Right lobe of liver (tissue), 6 donors: ENCODE data around the gene RASL11A. TPM values are rescaled to one million over a fixed set of nuclear protein-coding genes. Genes with fewer than 3 reads are reported as not detected.

Experiments
- ATAC-seq, 4 donors: fragments of 200-7000 bp; cut with Tn5 transposase; one replicate each; pipeline ENCODE4 v1.9.1; 2020; ENCODE audit warnings: mild to moderate bottlenecking in 4 of 4, moderate library complexity in 4 of 4
- DNase-seq, 3 donors: peaks; one replicate each; pipeline ENCODE4 v3.0.0-alpha.2; 2020
- H3K27ac ChIP-seq, 3 donors: fragments of 200-600 bp; one replicate each; pipeline ENCODE4 v1.8.0; 2022
- H3K27me3 ChIP-seq, 2 donors: fragments of 200-600 bp; one replicate each; pipeline ENCODE4 v1.8.0; 2022
- H3K36me3 ChIP-seq, 4 donors: fragments of 200-600 bp; sonication (generic) in 1 of 4; one replicate each; pipeline versions ENCODE4 v1.5.1 to v1.8.0; 2017 to 2022; ENCODE audit warnings: control low read depth in 1 of 4
- H3K4me1 ChIP-seq, 4 donors: fragments of 200-600 bp; sonication (generic) in 1 of 4; one replicate each; pipeline versions ENCODE4 v1.5.1 to v1.8.0; 2017 to 2022; ENCODE audit warnings: control low read depth in 1 of 4
- H3K4me3 ChIP-seq, 3 donors: fragments of 200-600 bp; one replicate each; pipeline ENCODE4 v1.8.0; 2022
- H3K9me3 ChIP-seq, 4 donors: fragments of 200-600 bp; sonication (generic) in 1 of 4; one replicate each; pipeline versions ENCODE4 v1.5.1 to v1.8.0; 2017 to 2022; ENCODE audit warnings: control low read depth in 1 of 4
- POLR2A ChIP-seq: fragments of 450-650 bp; IDR thresholded peaks from one replicate; pipeline ENCODE4 v1.6.1; 2017; ENCODE audit warnings: antibody characterized with exemption, mild to moderate bottlenecking
- WGBS: methylation state at CpG from one replicate; pipeline ENCODE4 v1.1.6; 2018; ENCODE audit warnings: low coverage, low lambda C conversion rate; ENCODE audit not compliant: insufficient coverage; ENCODE audit errors: missing lambda C conversion rate; 5-methylcytosine and 5-hydroxymethylcytosine counted together
- intact Hi-C, 2 donors: fragments of 100-400 bp; cut with DNase I; formaldehyde crosslinking; loops; one replicate each; pipeline versions ENCODE4 v1.11.2 to v1.14.1; 2022
- total RNA-seq, 6 experiments: library from RNA; depleted of rRNA in 2 of 6; stranded (reverse); fragments of >200 nt in 2 of 6; fragmentation: NEBNext Ultra II Directional in 3 of 6; extraction: Animal tissue kit (Norgen Biotek cat#: 25700) in 3 of 6; gene quantifications; one replicate each; pipeline versions ENCODE4 v1.1.0 to v1.2.4, GENCODE V29; 2016 to 2023
- TF ChIP-seq, protein P1 (sequence below), 4 donors: fragments of 200-600 bp in 3 of 4; fragments of 450-650 bp in 1 of 4; IDR thresholded peaks; one replicate each; pipeline versions ENCODE4 v1.5.1 to v1.8.0; 2016 to 2022; ENCODE audit warnings: antibody characterized with exemption in 4 of 4, mild to moderate bottlenecking in 2 of 4
- donor health status: DM: no; HTN: yes; CAD: no.
- donor health status: DM: no; HTN: no; CAD: no.
- donor health status: DM: no; HTN: no; CAD: no.
- donor health status: DM: no; HTN: yes; CAD: no.
- donor health status: DM: no; HTN: yes; CAD: no.

RASL11A gene
- total RNA-seq, 6 experiments from 2014 or later = 4.2 to 23.4 (median 6.1) TPM

- 81% methylated on average over 5 of the region's 5 CpGs for WGBS
- DNase-seq (no peak), ATAC-seq (no peak)
- H3K4me3 ChIP-seq = no peak overlapping the region
- no peaks in the 10 kb centered on the region for H3K4me1 ChIP-seq
- TF ChIP-seq POLR2A = no peak
- TF ChIP-seq, protein P1, sequence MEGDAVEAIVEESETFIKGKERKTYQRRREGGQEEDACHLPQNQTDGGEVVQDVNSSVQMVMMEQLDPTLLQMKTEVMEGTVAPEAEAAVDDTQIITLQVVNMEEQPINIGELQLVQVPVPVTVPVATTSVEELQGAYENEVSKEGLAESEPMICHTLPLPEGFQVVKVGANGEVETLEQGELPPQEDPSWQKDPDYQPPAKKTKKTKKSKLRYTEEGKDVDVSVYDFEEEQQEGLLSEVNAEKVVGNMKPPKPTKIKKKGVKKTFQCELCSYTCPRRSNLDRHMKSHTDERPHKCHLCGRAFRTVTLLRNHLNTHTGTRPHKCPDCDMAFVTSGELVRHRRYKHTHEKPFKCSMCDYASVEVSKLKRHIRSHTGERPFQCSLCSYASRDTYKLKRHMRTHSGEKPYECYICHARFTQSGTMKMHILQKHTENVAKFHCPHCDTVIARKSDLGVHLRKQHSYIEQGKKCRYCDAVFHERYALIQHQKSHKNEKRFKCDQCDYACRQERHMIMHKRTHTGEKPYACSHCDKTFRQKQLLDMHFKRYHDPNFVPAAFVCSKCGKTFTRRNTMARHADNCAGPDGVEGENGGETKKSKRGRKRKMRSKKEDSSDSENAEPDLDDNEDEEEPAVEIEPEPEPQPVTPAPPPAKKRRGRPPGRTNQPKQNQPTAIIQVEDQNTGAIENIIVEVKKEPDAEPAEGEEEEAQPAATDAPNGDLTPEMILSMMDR (IDR thresholded peaks at IDR 0.05) = no peak
- intact Hi-C loops = no loop called here
- H3K27me3 ChIP-seq = no peaks in the 10 kb centered on the region
- no peak overlapping the region for H3K27ac ChIP-seq
- no peaks in the 10 kb centered on the region for H3K9me3 ChIP-seq
- H3K36me3 ChIP-seq = no peaks in the 10 kb centered on the region
Measured at GRCh38 chr13:27264181-27264580, 6.4 kb upstream of the RASL11A start.

DNA sequence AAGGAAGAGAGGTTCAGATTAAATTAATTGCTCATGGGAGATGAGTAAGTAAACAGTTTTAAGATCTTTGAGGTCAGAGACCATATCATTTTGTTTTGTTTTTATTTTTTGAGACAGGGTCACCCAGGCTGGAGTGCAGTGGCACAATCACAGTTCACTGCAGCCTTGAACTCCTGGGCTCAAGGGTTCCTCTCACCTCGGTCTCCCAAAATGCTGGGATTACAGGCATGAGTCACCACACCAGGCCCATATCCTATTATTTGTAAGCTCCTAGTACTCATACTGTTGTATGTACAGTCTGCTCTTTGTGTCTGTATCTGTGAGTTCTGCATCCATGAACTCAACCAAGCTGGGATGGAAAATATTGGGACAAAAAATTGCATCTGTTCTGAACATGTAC lies 6.0 kb upstream of the RASL11A start:
- 44% methylated on average over 1 of the region's 1 CpG for WGBS
- H3K9me3 ChIP-seq = no peaks in the 10 kb centered on the region
- ATAC-seq (no peak), DNase-seq (no peak)
- H3K4me3 ChIP-seq = no peak overlapping the region
- intact Hi-C loops = no loop called here
- no peaks in the 10 kb centered on the region for H3K27me3 ChIP-seq
- TF ChIP-seq POLR2A = no peak
- TF ChIP-seq, protein P1 (IDR thresholded peaks at IDR 0.05) = no peak
- H3K36me3 ChIP-seq = no peaks in the 10 kb centered on the region
- H3K4me1 ChIP-seq = no peaks in the 10 kb centered on the region
- no peak overlapping the region for H3K27ac ChIP-seq

DNA sequence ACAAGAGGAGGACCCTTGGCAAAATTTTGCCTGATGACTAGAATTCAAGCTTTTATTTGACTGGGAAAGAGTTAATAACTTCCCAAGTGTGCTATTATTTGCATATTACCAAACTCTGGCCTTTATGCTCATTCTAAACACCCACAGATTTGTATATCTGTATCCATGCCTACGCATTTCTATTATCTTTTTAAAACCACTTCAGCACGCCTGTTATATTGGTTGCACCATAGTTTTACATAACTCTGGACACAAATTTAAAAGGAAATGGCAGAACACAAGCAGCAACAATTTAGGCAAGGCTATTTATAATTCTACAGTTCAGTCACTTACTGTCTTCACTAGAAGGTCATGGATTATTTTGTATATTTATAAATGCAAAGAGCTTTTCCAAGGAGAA lies 3.7 kb upstream of the RASL11A start:
- H3K27ac ChIP-seq = no peak overlapping the region
- TF ChIP-seq, protein P1 (IDR thresholded peaks at IDR 0.05) = no peak
- no peak for TF ChIP-seq POLR2A
- DNase-seq (no peak), ATAC-seq (no peak)
- H3K4me1 ChIP-seq = peaks cover 0 to 5% (median 0%) of the 10 kb centered on the region in 4 donors
- 14% methylated on average over 2 of the region's 2 CpGs for WGBS
- intact Hi-C loops = no loop called here
- no peaks in the 10 kb centered on the region for H3K36me3 ChIP-seq
- H3K4me3 ChIP-seq = no peak overlapping the region
- no peaks in the 10 kb centered on the region for H3K9me3 ChIP-seq
- no peaks in the 10 kb centered on the region for H3K27me3 ChIP-seq

GRCh38 chr13:27267596-27267995 lies 3.0 kb upstream of the RASL11A start:
- Histone ChIP-seq H3K4me3 (no peak overlapping the region), H3K27me3 (no peaks in the 10 kb centered on the region), H3K27ac (no peak overlapping the region), H3K36me3 (no peaks in the 10 kb centered on the region), H3K9me3 (no peaks in the 10 kb centered on the region), H3K4me1 (peaks cover 0 to 11% (median 0%) of the 10 kb centered on the region in 4 donors)
- intact Hi-C loops = no loop called here
- TF ChIP-seq POLR2A = no peak
- TF ChIP-seq, protein P1 (IDR thresholded peaks at IDR 0.05) = no peak
- ATAC-seq (no peak), DNase-seq (no peak)
- WGBS = 63% methylated on average over 2 of the region's 2 CpGs
